Measurements from ENCODE around the gene CCER1.

Gene CCER1

DNA sequence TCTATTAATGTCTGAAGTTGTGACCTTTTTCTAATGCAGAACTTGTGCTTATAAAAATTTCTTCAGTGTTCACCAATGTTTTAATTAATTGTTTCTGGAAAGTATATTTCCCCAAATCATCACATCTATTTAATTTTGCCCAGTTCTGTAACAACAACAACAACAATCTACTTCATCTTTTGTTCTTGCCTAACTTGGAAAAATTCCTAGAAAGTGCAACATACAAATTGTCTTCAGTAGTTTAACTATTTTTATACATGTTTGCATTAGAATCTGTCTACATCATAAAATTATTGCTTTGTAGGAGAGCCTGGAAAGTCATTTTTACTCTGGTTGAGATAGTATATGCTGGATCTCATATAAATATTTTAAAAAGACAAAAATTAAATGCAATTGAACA lies 38.5 kb downstream of the CCER1 start:
- no peak for DNase-seq

DNA sequence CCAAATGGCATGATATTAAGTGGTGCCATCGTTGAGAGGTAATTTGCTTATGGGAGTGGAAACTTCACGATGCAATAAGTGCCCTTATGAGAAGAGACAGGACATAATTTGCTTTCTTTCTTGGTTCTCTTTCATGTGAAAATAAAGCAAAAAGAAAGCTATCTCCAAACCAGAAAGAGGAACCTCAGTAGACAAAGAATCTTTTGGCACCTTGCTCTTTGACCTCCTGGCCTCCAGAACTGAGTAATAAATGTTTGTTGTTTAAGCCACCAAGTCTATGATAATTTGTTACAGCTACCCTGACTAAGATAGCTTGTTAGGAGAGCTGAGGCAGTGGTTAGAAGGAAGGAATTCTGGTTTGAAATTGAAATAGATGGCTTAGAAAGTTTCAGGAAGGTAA lies 39.6 kb downstream of the CCER1 start:
- no peak for DNase-seq

DNA sequence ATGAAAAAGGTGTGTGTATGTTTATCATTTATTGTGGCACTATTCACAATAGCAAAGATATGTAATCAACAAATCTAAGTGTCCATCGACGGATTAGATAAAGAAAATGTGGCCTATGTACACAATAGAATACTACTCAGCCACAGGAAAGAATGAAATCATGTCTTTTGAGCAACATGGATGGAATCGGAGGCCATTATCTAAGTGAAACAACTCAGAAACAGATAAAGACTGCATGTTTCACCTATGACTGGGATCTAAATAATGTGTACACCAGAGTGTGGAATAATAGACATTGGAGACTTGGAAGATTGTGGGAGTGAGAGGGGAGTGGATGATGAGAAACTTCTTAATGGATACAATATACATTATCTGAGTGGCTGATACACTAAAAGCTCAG lies 44.0 kb downstream of the CCER1 start:
- DNase-seq: no peak

DNA sequence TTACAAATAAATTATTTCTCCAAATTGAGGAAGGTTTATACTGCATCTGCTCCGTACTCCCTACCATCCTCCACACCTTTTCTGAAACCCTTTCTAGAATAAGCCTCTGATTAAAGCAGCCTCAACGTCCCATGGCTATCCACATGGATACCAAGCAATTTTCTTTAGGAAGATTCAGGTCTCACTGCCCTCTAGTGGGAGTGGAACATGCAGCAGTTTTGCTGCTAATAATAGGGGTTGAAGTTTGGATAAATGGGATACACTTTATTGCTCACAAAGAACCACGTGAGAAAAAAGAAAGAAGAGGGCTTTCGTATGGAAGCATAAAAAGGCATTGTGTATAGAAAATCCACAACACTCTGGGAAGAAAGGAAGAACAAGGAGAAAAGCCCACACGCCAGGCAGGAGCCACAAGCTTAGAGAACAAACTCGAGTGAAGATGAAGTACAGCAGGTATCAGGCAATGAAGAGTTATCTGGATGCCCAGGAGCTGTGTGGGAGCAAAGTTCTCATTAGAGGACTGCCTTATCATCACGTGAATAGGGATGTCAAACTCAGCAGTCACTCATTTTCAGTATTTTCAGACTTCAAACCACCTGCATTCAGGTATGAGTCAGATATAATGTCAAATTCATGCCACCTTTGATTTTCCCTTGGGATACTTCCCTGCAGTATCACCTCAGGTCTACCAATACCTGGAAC lies 45.8 kb downstream of the CCER1 start:
- peak; percentile 44 for DNase-seq

DNA sequence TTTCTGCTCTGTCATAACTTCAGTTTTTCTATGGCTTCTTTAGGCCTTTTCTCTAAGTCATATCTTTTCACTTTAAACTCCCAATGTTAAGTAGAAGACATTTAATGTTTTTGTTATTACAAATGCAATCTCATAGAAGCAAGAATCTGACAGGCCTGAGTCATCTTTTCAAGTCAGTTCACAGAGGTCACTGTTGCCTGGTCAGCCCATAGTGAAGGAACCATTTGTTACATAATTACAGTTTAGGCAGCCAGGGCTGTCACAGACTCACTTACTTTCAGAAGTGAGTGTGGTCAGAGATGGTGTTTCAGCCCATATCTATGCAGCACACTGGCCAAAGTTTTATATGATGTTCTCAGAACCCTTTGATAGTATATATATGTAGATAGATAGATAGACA lies 46.5 kb downstream of the CCER1 start:
- DNase-seq: peak; percentile 45

DNA sequence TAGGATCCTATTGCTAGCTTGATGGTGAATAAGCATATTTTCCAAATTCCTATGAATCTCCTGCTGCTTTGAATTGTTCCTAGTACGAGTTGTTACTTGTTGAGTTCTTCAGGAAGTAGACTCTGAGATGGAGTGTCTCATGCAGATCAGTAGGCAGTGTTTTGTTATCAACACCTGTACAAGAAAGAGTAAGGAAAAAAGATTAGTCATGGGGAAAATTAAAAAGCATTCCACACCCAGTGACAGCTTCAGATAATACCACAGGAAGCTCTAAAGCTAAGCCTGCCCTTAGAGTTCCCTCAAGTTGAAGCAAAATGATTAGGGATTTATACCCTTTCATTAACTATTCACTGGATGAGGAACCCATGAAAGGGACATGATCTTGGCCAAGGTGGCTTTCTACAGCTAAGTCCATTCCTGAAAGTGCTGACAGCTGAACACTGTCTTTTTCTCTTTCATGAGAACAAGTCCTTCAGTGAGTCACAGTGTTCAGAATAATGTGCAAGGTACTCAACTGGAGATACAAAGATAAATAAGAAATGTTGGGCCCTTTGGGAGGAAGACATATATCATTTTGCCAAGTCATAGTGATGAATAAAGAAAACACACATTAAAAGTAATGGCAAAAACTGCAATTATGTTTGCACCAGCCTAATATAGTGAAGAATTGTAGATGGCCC lies 49.1 kb downstream of the CCER1 start:
- DNase-seq: peak; percentile 48

DNA sequence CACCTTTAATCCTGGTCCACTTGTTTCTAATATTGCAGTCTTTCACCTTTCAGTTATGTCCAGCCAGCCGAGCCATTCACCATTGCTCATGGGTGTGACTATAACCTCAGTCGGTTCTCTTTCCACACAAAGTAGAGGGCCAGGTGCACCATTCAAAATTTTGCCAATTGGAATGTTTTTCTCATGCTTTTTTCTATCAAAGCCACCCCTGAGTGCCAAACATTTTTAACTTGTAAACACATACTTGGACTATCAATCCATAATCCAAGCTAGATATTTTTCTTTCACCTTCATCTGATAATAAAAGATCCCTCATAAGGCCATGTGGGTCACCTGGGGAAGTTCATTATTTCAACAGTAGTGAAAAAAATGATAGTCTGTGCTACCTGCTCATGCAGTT lies 52.4 kb downstream of the CCER1 start:
- no peak for DNase-seq
